ENCODE measurements around the gene LHFPL3. TPM values are rescaled to one million over a fixed set of nuclear protein-coding genes. Genes with fewer than 3 reads are reported as not detected.
"Not testable (repeated sequence)": the region's sequence is repeated elsewhere in the genome, so short reads cannot be mapped to it uniquely, and the experiment has no call there.

Gene LHFPL3
- total and polyA plus RNA-seq, 2 donors (not counting 3 experiments of a cell fraction or from before 2014, with no cell fraction given) = not detected

DNA sequence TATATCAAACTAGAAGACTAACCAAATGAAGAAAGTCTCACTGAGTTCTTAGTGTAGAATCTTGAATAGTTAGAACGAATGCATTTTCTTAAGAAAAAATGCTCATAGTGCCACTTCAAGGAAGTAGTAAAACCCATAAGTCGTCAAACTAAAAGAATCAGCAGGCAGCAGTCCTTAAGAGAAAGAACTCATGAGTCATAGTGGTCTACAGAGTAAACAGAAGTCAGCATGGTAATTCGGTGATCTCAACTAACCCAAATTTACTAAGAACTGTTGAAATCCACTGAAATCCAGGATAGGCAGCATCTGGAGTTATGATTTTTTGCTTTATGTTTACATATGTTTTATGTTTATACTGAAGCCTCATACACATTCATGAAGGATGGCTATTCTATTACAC is 256.2 kb downstream of the LHFPL3 start:
- DNase-seq (ENCODE audit: low read depth, low spot score) = no peak
- TF ChIP-seq POLR2AphosphoS5 (IDR thresholded peaks at IDR 0.05; ENCODE audit: insufficient read depth, low read depth, low read length) = no peak
- TF ChIP-seq JUN (IDR thresholded peaks at IDR 0.05; ENCODE audit: borderline replicate concordance, insufficient read depth, insufficient read length, low read depth) = no peak
- H3K27ac ChIP-seq (ENCODE audit: insufficient read depth, low read depth, low read length) = no peak overlapping the region
- no TSS peak for BruUV-seq (replicated peaks)
- no peaks in the 10 kb centered on the region for H3K27me3 ChIP-seq (ENCODE audit: control insufficient read depth in 2 of 2, insufficient read depth in 2 of 2, low read length in 2 of 2)
- intact Hi-C loops (cut with micrococcal nuclease) = no loop called here
- no peak overlapping the region for H2AFZ ChIP-seq (ENCODE audit: low read depth, low read length)
- no peak for FAIRE-seq
- H3K36me3 ChIP-seq (ENCODE audit: control insufficient read depth in 2 of 2, extremely low read depth in 1 of 2, insufficient read depth in 2 of 2, low read length in 2 of 2) = no peaks in the 10 kb centered on the region
- dilution Hi-C loops (cut with MboI; ENCODE audit: extremely low pct_ligation_motif_present, low sequenced_read_pairs) = no loop called here
- no peaks in the 10 kb centered on the region for H3K79me2 ChIP-seq (ENCODE audit: control insufficient read depth, insufficient read depth, low read length)
- no peak overlapping the region for H3K9ac ChIP-seq (replicated peaks; ENCODE audit: extremely low read depth, insufficient read depth, low read length)
- ChIA-PET CTCF (no interaction called here), POLR2A (no interaction called here)
- H3K4me2 ChIP-seq (ENCODE audit: insufficient read depth, low read length) = no peak overlapping the region
- H3K4me1 ChIP-seq (ENCODE audit: control insufficient read depth, extremely low read depth, insufficient read depth, low read length) = no peaks in the 10 kb centered on the region
- no peaks in the 10 kb centered on the region for H3K9me1 ChIP-seq (replicated peaks; ENCODE audit: control insufficient read depth, extremely low read depth, insufficient read depth, low read length)
- H3K9me3 ChIP-seq (replicated peaks; ENCODE audit: control insufficient read depth, insufficient read depth, low read length) = no peaks in the 10 kb centered on the region
- H3K4me3 ChIP-seq (replicated peaks in 1 of 3; ENCODE audit: insufficient read depth in 1 of 3, low read depth in 1 of 3, low read length in 3 of 3) = no peak overlapping the region
- no peaks in the 10 kb centered on the region for H4K20me1 ChIP-seq (replicated peaks; ENCODE audit: control insufficient read depth, extremely low read depth, insufficient read depth, low read length)

DNA sequence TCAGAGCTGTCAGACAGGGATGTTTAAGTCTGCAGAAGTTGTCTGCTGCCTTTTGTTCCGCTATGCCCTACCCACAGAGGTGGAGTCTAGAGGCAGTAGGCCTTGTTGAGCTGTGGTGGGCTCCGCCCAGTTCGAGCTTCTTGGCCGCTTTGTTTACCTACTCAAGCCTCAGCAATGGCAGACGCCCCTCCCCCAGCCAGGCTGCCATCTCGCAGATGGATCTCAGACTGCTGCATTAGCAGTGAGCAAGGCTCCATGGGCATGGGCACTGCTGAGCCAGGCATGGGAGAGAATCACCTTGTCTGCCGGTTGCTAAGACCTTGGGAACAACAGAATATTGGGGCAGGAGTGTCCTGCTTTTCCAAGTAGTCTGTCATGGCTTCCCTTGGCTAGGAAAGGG is 267.2 kb downstream of the LHFPL3 start:
- H3K4me1 ChIP-seq (ENCODE audit: control insufficient read depth, extremely low read depth, insufficient read depth, low read length); H2AFZ ChIP-seq (ENCODE audit: low read depth, low read length); H3K4me3 ChIP-seq (replicated peaks in 1 of 3; ENCODE audit: insufficient read depth in 1 of 3, low read depth in 1 of 3, low read length in 3 of 3); H3K4me2 ChIP-seq (ENCODE audit: insufficient read depth, low read length); H3K27ac ChIP-seq (ENCODE audit: insufficient read depth, low read depth, low read length); H3K9ac ChIP-seq (replicated peaks; ENCODE audit: extremely low read depth, insufficient read depth, low read length); BruUV-seq (replicated peaks); H4K20me1 ChIP-seq (replicated peaks; ENCODE audit: control insufficient read depth, extremely low read depth, insufficient read depth, low read length); H3K9me1 ChIP-seq (replicated peaks; ENCODE audit: control insufficient read depth, extremely low read depth, insufficient read depth, low read length); DNase-seq (ENCODE audit: low read depth, low spot score); POLR2A ChIA-PET; H3K79me2 ChIP-seq (ENCODE audit: control insufficient read depth, insufficient read depth, low read length); H3K27me3 ChIP-seq (ENCODE audit: control insufficient read depth in 2 of 2, insufficient read depth in 2 of 2, low read length in 2 of 2); FAIRE-seq; H3K36me3 ChIP-seq (ENCODE audit: control insufficient read depth in 2 of 2, extremely low read depth in 1 of 2, insufficient read depth in 2 of 2, low read length in 2 of 2); dilution Hi-C loops (cut with MboI; ENCODE audit: extremely low pct_ligation_motif_present, low sequenced_read_pairs); H3K9me3 ChIP-seq (replicated peaks; ENCODE audit: control insufficient read depth, insufficient read depth, low read length); intact Hi-C loops (cut with micrococcal nuclease): not testable (repeated sequence)
- CTCF ChIA-PET = interaction anchor here (0.6 kb wide), 1 partner anchor 1789 kb away, joined by 3 read pairs; no protein-coding TSS in a partner anchor

Measured in endothelial cell of umbilical vein (primary cell).